K562 (cell line): ENCODE measurements around the gene CAPN2. TPM values are rescaled to one million over a fixed set of nuclear protein-coding genes. Genes with fewer than 3 reads are reported as not detected.

ENCODE experiments used
- CEBPZ ChIP-seq: fragments of 150-350 bp; IDR thresholded peaks from 2 replicates; pipeline ENCODE4 v1.6.1; 2014; ENCODE audit warnings: low read depth, mild to moderate bottlenecking, low read length, borderline replicate concordance
- CTBP1 ChIP-seq: fragments of 450-650 bp; IDR thresholded peaks from 2 replicates; pipeline ENCODE4 v1.6.1; 2016; ENCODE audit warnings: borderline replicate concordance
- ELF2 ChIP-seq: fragments of 250-450 bp; sonication (Bioruptor Pico); IDR thresholded peaks from 2 replicates; pipeline ENCODE4 v1.5.0; 2021; ENCODE audit warnings: mild to moderate bottlenecking
- FOXK1 ChIP-seq: sonication (generic); formaldehyde crosslinking; IDR thresholded peaks from 2 replicates; pipeline ENCODE4 v1.8.0; 2022; ENCODE audit warnings: missing genetic modification reagents, mild to moderate bottlenecking, borderline replicate concordance
- HINFP ChIP-seq: fragments of 450-650 bp; conservative IDR thresholded peaks from 2 replicates; pipeline ENCODE4 v1.6.1; 2016; ENCODE audit warnings: missing genetic modification characterization, low read depth, mild to moderate bottlenecking, control low read depth, missing compliant biosample characterization
- HOXB6 ChIP-seq: fragments of 250-450 bp; sonication (Bioruptor Pico); IDR thresholded peaks from 2 replicates; pipeline ENCODE4 v1.5.1; 2022; ENCODE audit warnings: mild to moderate bottlenecking, borderline replicate concordance
- JUND ChIP-seq, 2 experiments: IDR thresholded peaks; 2 replicates in 1 of 2; 3 replicates in 1 of 2; pipeline ENCODE4 v1.6.1; 2011; ENCODE audit warnings: borderline replicate concordance in 2 of 2, low read depth in 2 of 2, low read length in 2 of 2, improper control_type of control experiment in 1 of 2, missing biosample characterization in 1 of 2, missing genetic modification characterization in 1 of 2, missing genetic modification reagents in 1 of 2
- KDM5B ChIP-seq: fragments of 200-600 bp; sonication (generic); IDR thresholded peaks from 2 replicates; pipeline ENCODE4 v1.6.1; 2012; ENCODE audit warnings: low read depth, mild to moderate bottlenecking, moderate library complexity, low read length, control low read depth, inconsistent platforms; ENCODE audit not compliant: insufficient replicate concordance
- MEF2D ChIP-seq: conservative IDR thresholded peaks from 2 replicates; pipeline ENCODE4 v1.6.1; 2016; ENCODE audit warnings: low read depth, missing genetic modification characterization, missing compliant biosample characterization
- RUNX1 ChIP-seq: sonication (generic); IDR thresholded peaks from 2 replicates; pipeline ENCODE4 v1.6.1; 2016; ENCODE audit warnings: antibody characterized with exemption, low read depth
- SUPT5H ChIP-seq: fragments of 450-650 bp; IDR thresholded peaks from 2 replicates; pipeline ENCODE4 v1.6.1; 2016
- THRAP3 ChIP-seq: fragments of 450-650 bp; IDR thresholded peaks from 2 replicates; pipeline ENCODE4 v1.6.1; 2016; ENCODE audit warnings: mild to moderate bottlenecking, inconsistent platforms, borderline replicate concordance
- ZBTB17 ChIP-seq: fragments of 450-650 bp; formaldehyde crosslinking; IDR thresholded peaks from 2 replicates; pipeline ENCODE4 v1.4.0; 2020; ENCODE audit warnings: mild to moderate bottlenecking
- polyA plus RNA-seq, 8 experiments: library from polyadenylated mRNA; depleted of rRNA in 4 of 8; stranded (reverse) in 5 of 8; unstranded in 3 of 8; fragments of >200 nt; fragmentation: Nextera tagmentation in 2 of 8; fragmentation: Illumina TruSeq in 1 of 8; extraction: Ambion mirVana in 2 of 8; extraction: Trizol in 1 of 8; gene quantifications; 2 replicates each; pipeline versions ENCODE4 v1.2.1 to v1.2.3, GENCODE V29; 2011 to 2014; ENCODE audit warnings: inconsistent platforms in 1 of 8, missing spikeins in 1 of 8
- total RNA-seq, 7 experiments: library from RNA; depleted of rRNA in 6 of 7; stranded (reverse); fragments of >200 nt in 6 of 7; fragmentation: Illumina TruSeq in 2 of 7; extraction: Trizol in 2 of 7; gene quantifications; 2 replicates each; pipeline versions ENCODE4 v1.2.1 to v1.2.3, GENCODE V29; 2011 to 2021; ENCODE audit warnings: low replicate concordance in 1 of 7
- TF ChIP-seq, protein P1 (sequence below): fragments of 450-650 bp; formaldehyde crosslinking; IDR thresholded peaks from 2 replicates; pipeline ENCODE4 v1.4.0; 2020; ENCODE audit warnings: mild to moderate bottlenecking, moderate library complexity
- TF ChIP-seq, protein P2 (sequence below): sonication (generic); formaldehyde crosslinking; IDR thresholded peaks from 2 replicates; pipeline ENCODE4 v1.8.1; 2023; ENCODE audit warnings: mild to moderate bottlenecking, missing genetic modification reagents
- TF ChIP-seq, protein P3 (sequence below): fragments of 450-650 bp; formaldehyde crosslinking; IDR thresholded peaks from 2 replicates; pipeline ENCODE4 v1.4.0; 2020; ENCODE audit warnings: mild to moderate bottlenecking

The CAPN2 gene
- total and polyA plus RNA-seq, 9 of the 15 experiments (the other 6 are each of a cell fraction or from before 2014, with no cell fraction given), result 24.6 to 157 (median 101) TPM

- TF ChIP-seq MEF2D (tag) (no peak; the same call in 1 of the 2 replicates), KDM5B (peak; percentile 71), JUND (IDR thresholded peaks at IDR 0.05; ENCODE audit: borderline replicate concordance, low read depth, low read length) (peak; percentile 96), JUND (tag; IDR thresholded peaks at IDR 0.05; ENCODE audit: borderline replicate concordance, low read depth, low read length) (peak; percentile 93; the same call in 2 of the 3 replicates), CEBPZ (no peak), RUNX1 (0 out of 2 replicates have a peak, but pooled peaks have one; percentile 20), ZBTB17 (CRISPR knock-in tag) (peak; percentile 62; the same call in 1 of the 2 replicates), THRAP3 (peak; percentile 20; the same call in 1 of the 2 replicates), HOXB6 (CRISPR knock-in tag) (no peak), SUPT5H (peak; percentile 70), CTBP1 (peak; percentile 95), FOXK1 (CRISPR knock-in tag) (0 out of 2 replicates have a peak, but pooled peaks have one; percentile 75), HINFP (tag) (no peak), ELF2 (CRISPR knock-in tag) (no peak)
- TF ChIP-seq, protein P1, sequence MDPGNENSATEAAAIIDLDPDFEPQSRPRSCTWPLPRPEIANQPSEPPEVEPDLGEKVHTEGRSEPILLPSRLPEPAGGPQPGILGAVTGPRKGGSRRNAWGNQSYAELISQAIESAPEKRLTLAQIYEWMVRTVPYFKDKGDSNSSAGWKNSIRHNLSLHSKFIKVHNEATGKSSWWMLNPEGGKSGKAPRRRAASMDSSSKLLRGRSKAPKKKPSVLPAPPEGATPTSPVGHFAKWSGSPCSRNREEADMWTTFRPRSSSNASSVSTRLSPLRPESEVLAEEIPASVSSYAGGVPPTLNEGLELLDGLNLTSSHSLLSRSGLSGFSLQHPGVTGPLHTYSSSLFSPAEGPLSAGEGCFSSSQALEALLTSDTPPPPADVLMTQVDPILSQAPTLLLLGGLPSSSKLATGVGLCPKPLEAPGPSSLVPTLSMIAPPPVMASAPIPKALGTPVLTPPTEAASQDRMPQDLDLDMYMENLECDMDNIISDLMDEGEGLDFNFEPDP, result no peak
- TF ChIP-seq, protein P2, sequence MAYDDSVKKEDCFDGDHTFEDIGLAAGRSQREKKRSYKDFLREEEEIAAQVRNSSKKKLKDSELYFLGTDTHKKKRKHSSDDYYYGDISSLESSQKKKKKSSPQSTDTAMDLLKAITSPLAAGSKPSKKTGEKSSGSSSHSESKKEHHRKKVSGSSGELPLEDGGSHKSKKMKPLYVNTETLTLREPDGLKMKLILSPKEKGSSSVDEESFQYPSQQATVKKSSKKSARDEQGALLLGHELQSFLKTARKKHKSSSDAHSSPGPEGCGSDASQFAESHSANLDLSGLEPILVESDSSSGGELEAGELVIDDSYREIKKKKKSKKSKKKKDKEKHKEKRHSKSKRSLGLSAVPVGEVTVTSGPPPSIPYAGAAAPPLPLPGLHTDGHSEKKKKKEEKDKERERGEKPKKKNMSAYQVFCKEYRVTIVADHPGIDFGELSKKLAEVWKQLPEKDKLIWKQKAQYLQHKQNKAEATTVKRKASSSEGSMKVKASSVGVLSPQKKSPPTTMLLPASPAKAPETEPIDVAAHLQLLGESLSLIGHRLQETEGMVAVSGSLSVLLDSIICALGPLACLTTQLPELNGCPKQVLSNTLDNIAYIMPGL (CRISPR knock-in tag), result no peak
- TF ChIP-seq, protein P3, sequence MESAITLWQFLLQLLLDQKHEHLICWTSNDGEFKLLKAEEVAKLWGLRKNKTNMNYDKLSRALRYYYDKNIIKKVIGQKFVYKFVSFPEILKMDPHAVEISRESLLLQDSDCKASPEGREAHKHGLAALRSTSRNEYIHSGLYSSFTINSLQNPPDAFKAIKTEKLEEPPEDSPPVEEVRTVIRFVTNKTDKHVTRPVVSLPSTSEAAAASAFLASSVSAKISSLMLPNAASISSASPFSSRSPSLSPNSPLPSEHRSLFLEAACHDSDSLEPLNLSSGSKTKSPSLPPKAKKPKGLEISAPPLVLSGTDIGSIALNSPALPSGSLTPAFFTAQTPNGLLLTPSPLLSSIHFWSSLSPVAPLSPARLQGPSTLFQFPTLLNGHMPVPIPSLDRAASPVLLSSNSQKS, result no peak
Observed at GRCh38 chr1:223771814-223772770, 59.8 kb downstream of the CAPN2 start (continued).
